NT2/D1 (cell line): Measurements from ENCODE around the gene NBPF26.
"Not testable (repeated sequence)": the region's sequence is repeated elsewhere in the genome, so short reads cannot be mapped to it uniquely, and the experiment has no call there.

Experiments used
- DNase-seq: peaks from one replicate; pipeline ENCODE4 v3.0.0-alpha.2; 2011; ENCODE audit warnings: low read depth, low spot score
- H3K27me3 ChIP-seq: 2 replicates; pipeline ENCODE4 v1.6.0; 2011; ENCODE audit warnings: mild to moderate bottlenecking; ENCODE audit not compliant: insufficient read length, insufficient read depth
- H3K36me3 ChIP-seq: 2 replicates; pipeline ENCODE4 v1.6.1; 2011; ENCODE audit warnings: mild to moderate bottlenecking, low read length, mixed read lengths; ENCODE audit not compliant: insufficient read depth, insufficient read length
- H3K4me1 ChIP-seq: 2 replicates; pipeline ENCODE4 v1.5.1; 2011; ENCODE audit not compliant: insufficient read depth, insufficient read length
- H3K4me3 ChIP-seq: 2 replicates; pipeline ENCODE4 v1.5.1; 2011; ENCODE audit warnings: low read depth; ENCODE audit not compliant: insufficient read length
- H3K9ac ChIP-seq: 2 replicates; pipeline ENCODE4 v1.6.0; 2011; ENCODE audit warnings: low read depth; ENCODE audit not compliant: insufficient read length
- H3K9me3 ChIP-seq: 2 replicates; pipeline ENCODE4 v1.5.1; 2011; ENCODE audit warnings: mild to moderate bottlenecking, low read length; ENCODE audit not compliant: insufficient read depth

NBPF26 gene

GRCh38 chr1:120723715-120724402 is at the start of gene NBPF26:
Gene NBPF26, plus strand, starts transcription at chr1:120723945.
- H3K4me3 ChIP-seq = peak within 1 kb of the TSS; percentile 21
- DNase-seq = peak; percentile 2
- not testable (repeated sequence) for H3K9ac ChIP-seq, H3K4me1 ChIP-seq, H3K36me3 ChIP-seq, H3K9me3 ChIP-seq, H3K27me3 ChIP-seq

GRCh38 chr1:120680106-120680819 is 43.5 kb upstream of the NBPF26 start:
- not testable (repeated sequence) for H3K4me1 ChIP-seq, DNase-seq, H3K9ac ChIP-seq, H3K36me3 ChIP-seq, H3K4me3 ChIP-seq, H3K27me3 ChIP-seq, H3K9me3 ChIP-seq

GRCh38 chr1:120680938-120681337 is 42.8 kb upstream of the NBPF26 start:
- not testable (repeated sequence) for H3K36me3 ChIP-seq, H3K4me1 ChIP-seq, H3K4me3 ChIP-seq, H3K9ac ChIP-seq, H3K27me3 ChIP-seq, DNase-seq, H3K9me3 ChIP-seq

DNA sequence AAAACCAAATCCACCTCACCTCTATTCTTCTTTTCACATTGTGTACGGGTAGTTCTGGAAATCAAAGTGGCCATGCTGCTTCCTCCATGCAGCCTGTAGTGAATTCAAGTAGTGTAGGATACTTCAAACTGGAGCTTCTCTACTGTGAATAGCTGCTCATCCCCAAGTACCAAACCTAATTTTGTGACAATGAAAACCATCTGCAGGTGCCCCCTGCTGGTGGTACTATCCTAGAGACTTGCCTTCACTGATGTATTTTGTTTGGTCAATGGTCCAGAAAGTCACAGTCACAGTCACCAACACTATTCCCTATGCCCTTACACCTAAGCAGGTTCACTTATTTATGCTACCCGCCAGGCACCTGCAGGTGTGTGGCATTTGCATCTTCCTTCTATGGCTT is 39.3 kb upstream of the NBPF26 start:
- not testable (repeated sequence) for H3K9ac ChIP-seq, DNase-seq, H3K4me1 ChIP-seq, H3K27me3 ChIP-seq, H3K36me3 ChIP-seq, H3K9me3 ChIP-seq, H3K4me3 ChIP-seq

DNA sequence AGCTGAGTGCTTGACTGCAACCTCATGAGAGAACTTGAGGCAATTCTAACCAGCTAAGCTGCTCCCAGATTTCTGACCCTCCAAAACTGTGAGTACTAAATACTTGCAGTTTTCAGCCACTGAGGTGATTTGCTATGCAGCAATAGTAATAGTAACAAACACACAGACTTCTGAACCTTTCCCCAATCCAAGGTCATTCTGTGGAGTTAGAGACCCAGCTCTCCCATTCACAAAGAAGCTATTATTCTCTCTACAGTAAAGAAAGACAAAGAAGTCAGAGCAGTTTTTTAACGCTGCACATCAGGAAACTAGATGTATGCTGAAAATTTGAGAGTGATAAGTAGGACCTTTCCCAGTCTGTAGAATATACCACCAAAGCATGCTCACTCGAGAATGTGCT is 38.1 kb upstream of the NBPF26 start:
- not testable (repeated sequence) for H3K9me3 ChIP-seq, H3K27me3 ChIP-seq, H3K4me1 ChIP-seq, H3K4me3 ChIP-seq, DNase-seq, H3K9ac ChIP-seq, H3K36me3 ChIP-seq

DNA sequence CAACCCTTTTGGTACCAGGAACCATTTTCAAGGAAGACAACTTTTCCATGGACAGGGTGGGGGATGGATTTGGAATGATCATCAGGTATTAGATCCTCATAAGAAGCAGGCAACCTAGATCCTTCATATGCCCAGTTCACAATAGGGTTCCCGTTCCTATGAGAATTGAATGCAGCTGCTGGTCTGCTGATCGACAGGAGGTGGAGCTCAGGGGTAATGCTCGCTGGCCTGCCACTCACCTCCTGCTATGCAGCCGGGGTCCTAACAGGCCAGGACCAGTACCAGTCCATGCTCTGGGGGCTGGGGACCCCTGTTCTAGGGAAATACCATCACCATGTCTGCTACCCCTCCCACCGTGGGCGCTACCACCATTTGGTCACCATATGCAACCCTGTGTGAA is 36.5 kb upstream of the NBPF26 start:
- not testable (repeated sequence) for DNase-seq, H3K9ac ChIP-seq, H3K9me3 ChIP-seq, H3K27me3 ChIP-seq, H3K4me3 ChIP-seq, H3K4me1 ChIP-seq, H3K36me3 ChIP-seq

DNA sequence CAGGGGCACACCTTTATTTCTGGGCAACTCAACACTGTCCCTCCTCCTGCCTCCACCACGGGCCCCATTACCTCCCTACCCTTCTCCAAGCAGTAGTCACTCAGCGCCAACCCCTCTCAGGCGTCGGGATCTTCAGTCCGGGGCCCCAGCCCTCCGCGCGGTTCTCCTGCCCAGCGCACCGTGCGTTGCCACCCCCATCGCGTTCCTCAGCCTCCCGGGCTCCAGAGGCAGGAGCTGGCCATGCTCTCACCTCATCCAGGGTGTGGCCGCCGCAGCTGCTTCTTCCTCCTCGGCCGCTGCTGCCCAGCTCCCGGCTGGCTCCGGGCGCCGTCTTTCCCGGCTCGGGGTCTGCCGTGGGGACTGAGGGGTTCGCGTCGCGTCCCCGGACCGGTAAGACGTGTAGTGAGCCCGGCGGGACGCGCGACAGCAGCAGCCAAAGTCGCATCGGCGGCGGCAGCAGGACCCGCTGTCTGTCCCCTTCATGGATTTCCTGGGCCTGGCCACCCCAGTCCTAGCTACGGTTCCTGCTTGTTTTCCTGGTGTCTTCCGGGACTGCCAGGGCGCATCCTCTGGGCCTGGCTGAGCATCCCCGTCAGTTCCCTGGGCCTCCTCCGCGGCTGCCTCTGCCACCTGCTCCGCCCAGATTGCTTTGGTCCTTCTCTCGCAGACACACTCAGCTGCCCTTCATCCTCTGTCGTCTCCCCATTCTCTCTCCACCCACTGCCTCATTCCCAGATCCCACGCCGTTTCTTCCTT is 22.8 kb upstream of the NBPF26 start:
- not testable (repeated sequence) for H3K9ac ChIP-seq, H3K4me3 ChIP-seq, DNase-seq, H3K4me1 ChIP-seq, H3K9me3 ChIP-seq, H3K27me3 ChIP-seq, H3K36me3 ChIP-seq

- not testable (repeated sequence) for DNase-seq, H3K4me1 ChIP-seq, H3K27me3 ChIP-seq, H3K9me3 ChIP-seq, H3K9ac ChIP-seq, H3K36me3 ChIP-seq, H3K4me3 ChIP-seq
Measured at GRCh38 chr1:120723358-120723714, 409 bp upstream of the NBPF26 start.

DNA sequence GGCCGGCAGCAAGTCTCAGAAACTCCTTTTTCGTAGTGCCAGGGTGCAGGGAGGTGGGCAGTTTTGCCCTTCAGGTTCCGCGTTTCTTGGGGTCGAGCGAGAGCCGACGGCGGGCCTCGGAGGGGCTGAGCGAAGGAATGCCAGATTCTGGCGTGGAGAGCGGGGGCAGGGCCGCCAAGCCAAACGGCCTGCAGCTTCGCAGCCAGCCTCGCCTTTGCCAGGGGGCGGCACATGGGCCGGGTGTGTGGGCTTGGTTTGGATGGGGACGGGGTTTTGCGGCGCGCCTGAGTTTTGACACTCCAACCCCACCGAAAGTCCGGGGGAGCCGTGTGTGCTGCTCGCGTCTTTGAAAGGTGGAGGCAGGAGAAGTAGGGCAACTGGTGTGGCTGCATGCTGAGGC is 762 bp downstream of the NBPF26 start:
- not testable (repeated sequence) for H3K9ac ChIP-seq, DNase-seq

DNA sequence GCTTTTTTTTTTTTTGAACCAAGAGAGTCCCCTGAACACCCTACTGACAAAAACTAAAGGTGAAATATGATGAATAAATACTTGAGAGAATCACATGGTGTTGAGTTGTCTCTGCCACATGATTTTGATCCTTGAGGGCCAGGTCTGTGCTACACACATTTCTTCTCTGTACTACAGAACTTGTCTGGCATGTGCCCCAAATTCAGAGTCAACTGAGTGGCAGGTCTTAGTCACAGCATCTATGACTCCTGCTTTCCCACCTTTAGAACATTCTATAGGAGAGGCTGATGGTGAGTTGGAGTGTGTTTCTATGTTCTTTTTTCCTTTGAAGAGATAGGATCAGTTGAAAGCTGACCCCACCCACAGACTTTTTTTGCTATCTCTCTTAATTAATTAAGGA is 5.1 kb downstream of the NBPF26 start:
- H3K9me3 ChIP-seq, H3K9ac ChIP-seq, H3K36me3 ChIP-seq, H3K4me3 ChIP-seq, DNase-seq, H3K4me1 ChIP-seq, H3K27me3 ChIP-seq: not testable (repeated sequence)

More for the DNA sequence above, 762 bp downstream of the NBPF26 start:
- H3K27me3 ChIP-seq, H3K36me3 ChIP-seq, H3K4me1 ChIP-seq, H3K4me3 ChIP-seq, H3K9me3 ChIP-seq: not testable (repeated sequence)

GRCh38 chr1:120769090-120769489 is 45.3 kb downstream of the NBPF26 start:
- H3K36me3 ChIP-seq, H3K4me1 ChIP-seq, H3K9me3 ChIP-seq, DNase-seq, H3K9ac ChIP-seq, H3K4me3 ChIP-seq, H3K27me3 ChIP-seq: not testable (repeated sequence)

GRCh38 chr1:120805452-120805851 is 81.7 kb downstream of the NBPF26 start:
- H3K4me1 ChIP-seq, H3K4me3 ChIP-seq, H3K27me3 ChIP-seq, H3K9me3 ChIP-seq, H3K36me3 ChIP-seq, DNase-seq, H3K9ac ChIP-seq: not testable (repeated sequence)
